Ishikawa (cell line): Measurements from ENCODE around the gene SMAD6.
A peak's percentile ranks its signal among the peaks of the same experiment; 100 is the strongest.

Experiments
- CEBPB ChIP-seq: IDR thresholded peaks from 2 replicates; pipeline ENCODE4 v1.6.1; 2012
- CREB1 ChIP-seq: IDR thresholded peaks from 2 replicates; pipeline ENCODE4 v1.6.1; 2012; ENCODE audit warnings: low read depth
- EGR1 ChIP-seq: IDR thresholded peaks from 2 replicates; pipeline ENCODE4 v1.6.1; 2012
- EP300 ChIP-seq: IDR thresholded peaks from 2 replicates; pipeline ENCODE4 v1.6.1; 2012; ENCODE audit warnings: borderline replicate concordance
- FOXM1 ChIP-seq: IDR thresholded peaks from 2 replicates; pipeline ENCODE4 v1.6.1; 2012; ENCODE audit warnings: low read depth, borderline replicate concordance
- MAX ChIP-seq: IDR thresholded peaks from 2 replicates; pipeline ENCODE4 v1.6.1; 2012
- NFIC ChIP-seq: IDR thresholded peaks from 2 replicates; pipeline ENCODE4 v1.6.1; 2012
- RAD21 ChIP-seq: IDR thresholded peaks from 2 replicates; pipeline ENCODE4 v1.6.1; 2012; ENCODE audit warnings: low read depth
- REST ChIP-seq: IDR thresholded peaks from 2 replicates; pipeline ENCODE4 v1.6.1; 2012; ENCODE audit warnings: low read depth, mild to moderate bottlenecking
- TAF1 ChIP-seq: IDR thresholded peaks from 2 replicates; pipeline ENCODE4 v1.6.1; 2012; ENCODE audit warnings: low read depth, mild to moderate bottlenecking
- TCF12 ChIP-seq: IDR thresholded peaks from 2 replicates; pipeline ENCODE4 v1.6.1; 2012; ENCODE audit warnings: low read depth
- TEAD4 ChIP-seq: IDR thresholded peaks from 2 replicates; pipeline ENCODE4 v1.6.1; 2012
- YY1 ChIP-seq: IDR thresholded peaks from 2 replicates; pipeline ENCODE4 v1.6.1; 2012; ENCODE audit warnings: low read depth
- ZBTB7A ChIP-seq: IDR thresholded peaks from 2 replicates; pipeline ENCODE4 v1.6.1; 2012; ENCODE audit warnings: low read depth
- TF ChIP-seq, protein P1 (sequence below): IDR thresholded peaks from 2 replicates; pipeline ENCODE4 v1.6.1; 2012

Gene SMAD6

GRCh38 chr15:66704019-66704802, 2.2 kb downstream of the SMAD6 start:
- no peak for TF ChIP-seq MAX
- TF ChIP-seq FOXM1: no peak
- TF ChIP-seq ZBTB7A: no peak
- no peak for TF ChIP-seq CREB1
- no peak for TF ChIP-seq CEBPB
- no peak for TF ChIP-seq NFIC
- no peak for TF ChIP-seq RAD21
- no peak for TF ChIP-seq EP300
- no peak for TF ChIP-seq REST
- no peak for TF ChIP-seq TEAD4
- TF ChIP-seq, protein P1, sequence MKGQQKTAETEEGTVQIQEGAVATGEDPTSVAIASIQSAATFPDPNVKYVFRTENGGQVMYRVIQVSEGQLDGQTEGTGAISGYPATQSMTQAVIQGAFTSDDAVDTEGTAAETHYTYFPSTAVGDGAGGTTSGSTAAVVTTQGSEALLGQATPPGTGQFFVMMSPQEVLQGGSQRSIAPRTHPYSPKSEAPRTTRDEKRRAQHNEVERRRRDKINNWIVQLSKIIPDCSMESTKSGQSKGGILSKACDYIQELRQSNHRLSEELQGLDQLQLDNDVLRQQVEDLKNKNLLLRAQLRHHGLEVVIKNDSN: no peak
- TF ChIP-seq EGR1: no peak

- no peak for TF ChIP-seq TEAD4
- TF ChIP-seq NFIC: no peak
- no peak for TF ChIP-seq MAX
- TF ChIP-seq RAD21: no peak
- no peak for TF ChIP-seq TCF12
- TF ChIP-seq YY1: no peak
- no peak for TF ChIP-seq REST
- TF ChIP-seq, protein P1: no peak
- TF ChIP-seq EP300: no peak
- TF ChIP-seq CREB1: no peak
- no peak for TF ChIP-seq TAF1
- TF ChIP-seq CEBPB: no peak
- TF ChIP-seq ZBTB7A: no peak
- no peak for TF ChIP-seq EGR1
- TF ChIP-seq FOXM1: no peak
Measured at GRCh38 chr15:66704803-66705153, 2.7 kb downstream of the SMAD6 start.

GRCh38 chr15:66705277-66706146, 3.5 kb downstream of the SMAD6 start:
- TF ChIP-seq RAD21: no peak
- no peak for TF ChIP-seq YY1
- no peak for TF ChIP-seq TEAD4
- no peak for TF ChIP-seq CREB1
- no peak for TF ChIP-seq REST
- no peak for TF ChIP-seq EP300
- no peak for TF ChIP-seq TAF1
- no peak for TF ChIP-seq NFIC
- TF ChIP-seq EGR1: no peak
- no peak for TF ChIP-seq TCF12

- TF ChIP-seq TAF1 (no peak), TEAD4 (peak; percentile 58)
Measured at GRCh38 chr15:66706225-66706732, 4.2 kb downstream of the SMAD6 start.
